ENCODE results near the gene CNTNAP2. TPM values are rescaled to one million over a fixed set of nuclear protein-coding genes. Genes with fewer than 3 reads are reported as not detected.
"Not testable (repeated sequence)": the region's sequence is repeated elsewhere in the genome, so short reads cannot be mapped to it uniquely, and the experiment has no call there.

CNTNAP2 gene
- total and polyA plus RNA-seq, 2 of the 8 experiments (the other 6 are each of a cell fraction or from before 2014, with no cell fraction given) = 27.9 to 71.0 TPM

DNA sequence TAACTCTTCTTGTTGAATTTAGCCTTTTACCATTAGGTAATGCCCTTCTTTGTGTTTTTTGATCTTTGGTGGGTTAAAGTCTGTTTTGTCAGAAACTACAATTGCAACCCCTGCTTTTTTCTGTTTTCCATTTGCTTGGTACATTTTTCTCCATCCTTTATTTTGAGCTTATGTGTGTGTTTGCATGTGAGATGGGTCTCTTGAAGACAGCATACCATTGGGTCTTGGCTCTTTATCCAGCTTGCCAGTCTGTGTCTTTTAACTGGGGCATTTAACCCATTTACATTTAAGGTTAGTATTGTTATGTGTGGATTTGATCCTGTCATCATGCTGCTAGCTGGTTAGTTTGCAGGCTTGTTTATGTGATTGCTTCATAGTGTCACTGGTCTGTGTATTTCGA lies 997.9 kb downstream of the CNTNAP2 start:
- WGBS, 2 experiments (ENCODE audit: extremely low coverage in 1 of 2, insufficient coverage in 1 of 2, insufficient read length in 1 of 2, insufficient replicate concordance in 2 of 2, low coverage in 1 of 2, low lambda C conversion rate in 2 of 2, missing lambda C conversion rate in 1 of 2) = 93% methylated on average over 1 of the region's 1 CpG; no CpG with 5 or more reads in 1 of the 2 experiments
- H3K4me2 ChIP-seq (ENCODE audit: insufficient read depth in 1 of 2, low read depth in 2 of 2, low read length in 2 of 2); H2BK20ac ChIP-seq (ENCODE audit: low read length); H2AK5ac ChIP-seq (ENCODE audit: low read depth, low read length); H2AFZ ChIP-seq (ENCODE audit: low read length); H3K4me1 ChIP-seq (replicated peaks in 1 of 4; ENCODE audit: control insufficient read depth in 3 of 4, insufficient read depth in 4 of 4, low read length in 3 of 4); H2BK12ac ChIP-seq (ENCODE audit: low read depth, low read length); H3K36me3 ChIP-seq (ENCODE audit: control insufficient read depth in 2 of 4, insufficient read depth in 4 of 4, low read length in 3 of 4); H3K79me2 ChIP-seq (ENCODE audit: control insufficient read depth in 1 of 2, insufficient read depth in 2 of 2, low read length in 2 of 2); DNase-seq (ENCODE audit: low read depth in 1 of 2, low spot score in 2 of 2); H3K23me2 ChIP-seq (ENCODE audit: low read depth, low read length); H3K9ac ChIP-seq (replicated peaks in 1 of 4; ENCODE audit: extremely low read depth in 1 of 4, low read depth in 3 of 4, low read length in 3 of 4); POLR2A ChIA-PET (ENCODE audit: partially characterized antibody); H4K8ac ChIP-seq (ENCODE audit: extremely low read depth, insufficient read depth, low read length); H3K4me3 ChIP-seq (ENCODE audit: extremely low read depth in 1 of 4, insufficient read depth in 2 of 4, low read depth in 3 of 4, low read length in 4 of 4); H3K23ac ChIP-seq (ENCODE audit: insufficient read length); H3K56ac ChIP-seq (replicated peaks; ENCODE audit: insufficient read length, low read depth, low read length); H3K9me3 ChIP-seq (ENCODE audit: insufficient read depth in 2 of 2, low read depth in 1 of 2, low read length in 1 of 2); H3K79me1 ChIP-seq (ENCODE audit: low read depth, low read length); H3K27me3 ChIP-seq (replicated peaks in 1 of 4; ENCODE audit: control insufficient read depth in 3 of 4, extremely low read depth in 1 of 4, insufficient read depth in 3 of 4, low read length in 3 of 4); H4K91ac ChIP-seq (replicated peaks; ENCODE audit: insufficient read length, low read length); H3K14ac ChIP-seq (ENCODE audit: insufficient read length); H3K4ac ChIP-seq (replicated peaks; ENCODE audit: insufficient read length, low read depth, low read length); H2BK15ac ChIP-seq (ENCODE audit: low read length); H4K5ac ChIP-seq (ENCODE audit: insufficient read length, low read depth, low read length); H4K20me1 ChIP-seq (replicated peaks in 1 of 2; ENCODE audit: control insufficient read depth in 1 of 2, insufficient read depth in 2 of 2, low read length in 2 of 2); H3K27ac ChIP-seq (ENCODE audit: low read depth, low read length); FAIRE-seq; H3K18ac ChIP-seq (ENCODE audit: extremely low read depth, low read length); H2BK120ac ChIP-seq (replicated peaks; ENCODE audit: low read depth, low read length); H2BK5ac ChIP-seq (ENCODE audit: low read depth, low read length): not testable (repeated sequence)
- CTCF ChIA-PET (ENCODE audit: partially characterized antibody) = interaction anchor here (1.2 kb wide), 1 partner anchor 75 kb away, joined by 3 read pairs; no protein-coding TSS in a partner anchor
